Inflammatory macrophage (primary cell): Measurements from ENCODE around the gene DPEP2.
"Not testable (repeated sequence)": the region's sequence is repeated elsewhere in the genome, so short reads cannot be mapped to it uniquely, and the experiment has no call there.

Experiments
- DNase-seq, 2 donors: peaks; one replicate each; pipeline ENCODE4 v3.0.0-alpha.2; 2020 to 2022

The DPEP2 gene

DNA sequence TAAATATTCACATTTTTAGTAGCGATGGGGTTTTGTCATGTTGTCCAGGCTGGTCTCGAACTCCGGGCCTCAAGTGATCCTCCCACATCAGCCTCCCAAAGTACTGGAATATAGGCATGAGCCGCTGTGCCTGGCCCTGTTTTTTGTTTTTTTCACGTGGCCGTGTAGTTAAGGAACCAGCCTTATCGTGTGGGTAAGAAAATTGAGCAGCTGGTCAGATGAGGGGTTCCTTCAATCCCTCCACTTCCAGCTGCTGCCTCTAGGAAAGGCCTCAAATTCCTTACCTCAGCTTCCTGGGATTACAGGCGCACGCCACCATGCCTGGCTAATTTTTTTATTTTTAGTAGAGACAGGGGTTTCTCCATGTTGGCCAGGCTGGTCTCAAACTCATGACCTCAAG is 5.9 kb upstream of the DPEP2 start:
- peak; percentile 41 to 66 for DNase-seq

- no peak for DNase-seq
Observed at GRCh38 chr16:68003031-68003430, 3.7 kb upstream of the DPEP2 start.

DNA sequence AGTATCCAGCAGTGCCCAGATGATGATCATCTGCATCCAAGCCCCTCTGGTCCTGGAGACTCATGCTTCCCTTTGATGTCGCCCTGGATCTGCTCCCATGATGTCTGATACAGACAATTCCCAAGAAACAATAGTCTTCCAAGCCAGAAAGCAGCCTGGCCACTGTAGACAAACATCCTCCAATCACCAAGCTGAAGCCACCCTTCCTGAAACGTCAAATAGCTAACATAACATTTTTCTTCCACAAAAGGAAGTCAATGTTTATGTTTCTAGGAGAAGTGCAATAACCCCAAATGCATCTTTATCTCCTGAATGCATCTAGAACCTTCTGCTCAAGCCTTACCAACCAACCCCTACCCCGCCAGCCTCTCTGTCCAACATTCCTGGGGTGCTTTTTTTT is 1.2 kb upstream of the DPEP2 start:
- DNase-seq = peak; percentile 56 to 60

DNA sequence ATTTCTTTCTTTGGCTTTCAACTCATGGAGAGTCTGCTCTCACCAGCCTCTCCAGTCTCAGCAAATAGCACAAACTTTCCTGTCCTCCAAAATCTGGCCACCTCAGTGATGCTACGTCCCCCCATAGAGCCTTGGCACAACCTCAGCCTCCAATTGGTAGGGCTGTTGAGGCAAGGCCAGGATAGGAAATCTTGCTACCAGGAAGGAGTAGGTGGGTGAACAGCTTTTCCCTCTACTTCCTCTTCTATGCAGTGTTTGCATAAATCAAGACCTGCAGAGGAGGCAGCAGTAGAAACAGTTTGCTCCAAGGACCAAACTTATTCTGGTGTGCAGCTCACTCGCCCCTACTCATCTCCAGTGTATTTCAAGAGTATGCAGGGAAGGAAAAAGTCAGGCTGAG is 701 bp upstream of the DPEP2 start:
- DNase-seq = peak; percentile 80 to 86

DNA sequence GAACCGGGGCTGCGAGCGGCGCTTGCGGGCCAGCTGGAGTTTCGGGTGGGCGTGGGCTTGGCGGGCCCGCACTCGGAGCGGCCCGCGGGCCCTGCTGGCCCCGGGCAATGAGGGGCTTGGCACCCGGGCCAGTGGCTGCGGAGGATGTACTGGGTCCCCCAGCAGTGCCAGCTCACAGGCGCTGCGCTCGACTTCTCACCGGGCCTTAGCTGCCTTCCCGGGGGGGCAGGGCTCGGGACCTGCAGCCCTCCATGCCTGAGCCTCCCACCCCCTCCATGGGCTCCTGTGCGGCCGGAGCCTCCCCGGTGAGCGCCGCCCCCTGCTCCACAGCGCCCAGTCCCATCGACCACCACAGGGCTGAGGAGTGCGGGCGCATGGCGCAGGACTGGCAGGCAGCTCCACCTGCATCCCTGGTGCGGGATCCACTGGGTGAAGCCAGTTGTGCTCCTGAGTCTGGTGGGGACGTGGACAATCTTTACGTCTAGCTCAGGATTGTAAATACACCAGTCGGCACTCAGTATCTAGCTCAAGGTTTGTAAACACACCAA is 979 bp downstream of the DPEP2 start:
- not testable (repeated sequence) for DNase-seq

DNA sequence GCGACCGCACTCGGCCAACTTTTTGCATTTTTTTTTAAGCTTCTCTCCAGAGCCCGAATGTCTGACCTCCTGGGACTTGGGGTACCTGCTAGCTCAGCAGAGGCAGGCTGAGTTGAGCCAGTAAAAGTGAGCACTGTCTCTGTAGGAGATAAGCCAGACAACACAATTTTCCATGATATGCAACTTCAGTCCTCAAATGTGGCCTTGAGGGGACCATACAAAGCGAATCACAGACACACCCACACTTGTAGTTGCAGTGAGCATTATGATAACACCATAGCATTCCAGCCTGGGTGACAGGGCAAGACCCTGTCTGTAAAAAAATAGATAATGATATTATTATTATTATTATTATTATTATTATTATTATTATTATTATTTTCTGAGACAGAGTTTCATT is 2.6 kb downstream of the DPEP2 start:
- DNase-seq = no peak

GRCh38 chr16:67995423-67995822 is 3.9 kb downstream of the DPEP2 start:
- DNase-seq = peak; percentile 74 to 79

- not testable (repeated sequence) for DNase-seq
Observed at GRCh38 chr16:67994040-67994408, 5.3 kb downstream of the DPEP2 start.

DNA sequence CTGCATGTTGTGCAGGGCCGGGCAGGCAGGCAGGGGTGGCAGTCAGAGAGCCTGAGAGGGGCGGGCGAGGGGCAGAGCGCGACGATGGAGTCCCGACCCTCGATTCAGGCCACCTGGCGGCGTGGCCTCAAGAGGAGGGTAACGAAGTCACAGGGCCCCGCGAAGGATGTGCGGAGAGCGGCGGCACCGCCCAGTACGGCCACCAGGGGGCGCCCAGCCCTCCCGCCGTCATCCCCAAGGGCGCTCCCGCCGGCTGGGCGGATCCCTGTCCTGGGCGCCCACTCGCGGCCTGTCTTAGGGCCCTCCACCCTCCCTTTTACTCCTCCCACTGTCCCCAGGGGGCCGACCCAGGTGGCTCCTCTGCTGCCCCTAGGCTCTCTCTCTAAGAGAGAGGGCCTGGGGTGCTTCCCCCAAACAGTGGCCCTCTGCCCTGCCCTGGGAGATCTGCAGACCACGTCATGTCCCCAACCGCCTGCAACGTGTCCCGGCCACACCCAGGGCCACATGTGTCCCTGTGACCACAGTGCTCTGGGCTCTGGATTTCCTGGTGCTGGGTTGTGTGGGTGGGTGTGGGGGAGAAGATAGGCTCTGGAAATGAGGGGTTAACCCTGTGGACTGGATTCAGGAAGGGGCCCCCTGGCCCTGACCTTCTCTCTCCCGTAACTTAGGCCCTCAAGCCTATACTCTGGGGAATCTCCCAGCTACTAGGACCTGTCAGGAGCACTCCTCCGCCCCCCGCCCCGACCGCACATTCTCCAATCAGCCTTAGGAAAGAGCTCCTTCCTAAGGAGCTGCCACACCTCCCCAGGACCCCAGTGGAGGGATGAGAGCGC is 5.9 kb downstream of the DPEP2 start:
- DNase-seq = peak; percentile 89 to 94

- DNase-seq = no peak
Observed at GRCh38 chr16:67992661-67993206, 6.5 kb downstream of the DPEP2 start.

DNA sequence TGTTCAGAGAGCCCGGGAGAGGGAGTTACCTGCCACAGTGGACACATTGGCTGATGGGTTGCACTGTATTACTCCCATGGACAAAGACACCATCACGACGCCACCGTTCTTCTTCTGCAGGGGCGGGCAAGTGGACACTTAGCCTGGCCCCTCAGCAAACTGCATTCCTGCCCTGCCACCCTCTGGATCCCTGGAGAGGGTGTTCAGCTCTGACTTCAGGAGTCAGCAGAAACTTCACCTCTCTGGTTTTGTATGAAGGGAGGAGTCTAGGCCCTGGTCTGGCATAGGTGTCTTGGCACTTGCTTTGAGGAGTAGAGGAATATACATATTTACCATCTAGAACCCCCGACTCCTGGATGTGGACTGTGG is 9.3 kb downstream of the DPEP2 start:
- DNase-seq = no peak

DNA sequence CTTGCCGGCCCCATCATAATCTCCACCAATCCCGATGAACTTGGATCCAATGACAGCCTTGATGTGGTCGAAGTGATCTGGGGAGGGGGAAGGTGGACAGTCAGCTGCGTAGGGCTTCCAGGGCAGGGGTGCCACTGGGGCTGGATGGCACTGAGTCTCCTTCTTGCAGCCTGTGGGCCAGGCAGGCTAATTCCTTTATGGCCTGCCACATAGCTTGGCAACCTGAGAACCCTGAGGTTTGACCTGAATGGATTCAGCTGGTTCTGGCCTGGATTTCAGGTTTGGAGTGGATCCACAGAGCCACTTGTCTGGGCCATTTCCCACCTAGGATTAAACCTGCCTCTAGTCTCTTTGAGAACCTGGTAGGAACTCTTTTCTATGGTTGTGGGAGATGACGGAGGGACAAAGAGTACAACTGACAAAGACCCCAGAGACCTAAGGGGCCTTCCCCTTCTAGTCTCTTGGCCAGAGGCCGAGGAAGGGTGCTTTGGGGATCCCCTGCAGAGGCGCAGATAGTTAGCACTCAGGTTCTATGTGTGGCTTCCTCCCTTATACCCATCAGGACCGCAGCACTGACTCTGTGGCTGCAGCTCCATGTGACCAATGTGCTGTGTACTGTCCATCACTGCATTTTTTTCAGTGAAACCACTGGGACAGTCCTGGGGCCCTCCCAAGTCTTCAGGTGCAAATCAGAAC is 9.8 kb downstream of the DPEP2 start:
- no peak for DNase-seq

GRCh38 chr16:67988675-67989074 is 10.6 kb downstream of the DPEP2 start:
- DNase-seq = no peak

DNA sequence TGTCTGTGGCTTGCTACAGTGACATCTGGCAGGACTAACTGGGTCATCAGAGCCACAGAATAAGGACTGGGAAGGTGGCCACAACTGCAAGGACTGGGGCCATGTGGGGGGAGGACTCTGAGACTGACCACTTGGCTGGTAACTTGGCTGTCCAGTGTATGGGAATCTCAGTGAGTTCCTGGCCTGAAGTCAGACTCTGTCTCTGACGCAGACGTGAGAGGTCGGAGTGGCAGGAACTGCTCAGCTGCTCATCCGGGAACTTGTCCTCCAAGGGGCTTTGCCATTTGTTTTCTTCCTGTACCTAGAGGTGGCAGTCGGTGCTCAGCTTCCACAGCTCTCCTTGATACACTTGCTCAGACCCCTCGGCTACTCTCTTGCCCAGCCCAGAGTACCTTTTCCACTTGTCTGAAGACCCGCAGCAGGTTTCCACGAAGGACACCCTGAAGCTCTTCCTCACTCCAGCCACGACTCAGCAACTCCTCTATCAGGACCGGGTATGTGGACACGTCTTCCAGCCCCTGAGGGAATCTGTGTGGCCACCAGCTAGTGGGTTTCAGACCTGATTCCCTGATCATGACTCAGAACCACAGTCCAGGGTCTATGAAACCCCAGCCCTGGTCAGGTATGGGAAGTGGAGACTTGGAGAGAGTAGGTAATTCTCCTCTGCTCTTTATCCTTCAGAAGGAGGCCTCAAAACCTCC is 11.7 kb downstream of the DPEP2 start:
- DNase-seq = no peak

DNA sequence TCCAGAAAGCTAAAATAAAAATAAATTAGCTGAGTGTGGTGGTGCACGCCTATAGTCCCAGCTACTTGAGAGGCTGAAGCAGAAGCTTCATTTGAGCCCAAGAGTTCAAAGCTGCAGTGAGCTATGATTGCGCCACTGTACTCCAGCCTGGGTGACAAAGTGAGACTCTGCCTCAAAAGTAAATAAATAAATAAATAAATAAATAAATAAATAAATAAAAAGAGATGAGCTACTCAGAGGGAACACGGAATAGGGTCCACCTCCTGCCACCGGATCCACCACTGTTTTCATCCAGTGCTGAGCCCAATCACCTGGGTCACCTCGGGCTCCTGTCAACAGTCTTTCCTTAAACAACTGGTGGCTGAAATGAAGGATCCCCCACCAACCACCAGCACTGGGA is 12.3 kb downstream of the DPEP2 start:
- no peak for DNase-seq

GRCh38 chr16:67982011-67982696 is 17.1 kb downstream of the DPEP2 start:
- no peak for DNase-seq

DNA sequence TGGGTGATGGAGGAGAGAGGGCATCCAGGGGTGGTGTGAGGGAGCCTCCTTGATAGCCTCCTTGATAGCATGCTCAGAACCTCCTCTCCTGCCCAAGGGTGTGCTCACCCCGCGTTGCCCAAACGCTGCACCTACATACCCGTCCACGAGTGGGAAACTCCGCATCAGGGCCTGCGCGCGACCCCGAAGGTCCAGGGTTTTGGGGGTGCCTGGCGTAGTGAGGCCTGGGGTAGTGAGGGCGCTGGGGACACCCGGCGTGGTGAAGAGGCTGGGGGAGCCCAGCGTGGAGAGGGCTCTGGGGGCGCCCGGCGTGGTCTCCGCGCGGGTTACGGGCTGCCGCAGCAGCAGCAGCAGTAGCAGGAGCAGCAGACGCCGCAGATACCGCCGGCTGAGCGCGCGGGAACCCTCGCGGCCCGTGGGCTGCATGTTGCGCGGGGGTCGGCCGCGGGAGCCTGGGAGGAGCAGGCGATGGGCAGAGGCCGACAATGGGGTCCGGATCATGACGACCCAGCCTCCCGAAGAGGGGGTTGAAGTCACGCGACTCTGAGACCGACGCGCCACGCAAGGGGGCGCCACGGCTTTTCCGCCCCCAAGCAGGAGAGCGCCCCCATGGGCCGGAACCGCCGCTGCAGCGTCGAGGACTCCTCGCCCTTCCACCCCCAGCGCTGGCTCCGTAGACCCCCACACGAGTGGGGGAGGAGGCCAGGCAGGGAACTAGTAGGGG is 19.2 kb downstream of the DPEP2 start, which contains the start of gene DPEP3:
TSS of gene DPEP3 (minus strand) at position 545 of the 724 bp plus-strand sequence. CDS start at position 426, 119 bp downstream.
- DNase-seq = no peak

GRCh38 chr16:67977469-67978227 is 21.6 kb downstream of the DPEP2 start:
- no peak for DNase-seq

- no peak for DNase-seq
Observed at GRCh38 chr16:67977005-67977404, 22.3 kb downstream of the DPEP2 start.

DNA sequence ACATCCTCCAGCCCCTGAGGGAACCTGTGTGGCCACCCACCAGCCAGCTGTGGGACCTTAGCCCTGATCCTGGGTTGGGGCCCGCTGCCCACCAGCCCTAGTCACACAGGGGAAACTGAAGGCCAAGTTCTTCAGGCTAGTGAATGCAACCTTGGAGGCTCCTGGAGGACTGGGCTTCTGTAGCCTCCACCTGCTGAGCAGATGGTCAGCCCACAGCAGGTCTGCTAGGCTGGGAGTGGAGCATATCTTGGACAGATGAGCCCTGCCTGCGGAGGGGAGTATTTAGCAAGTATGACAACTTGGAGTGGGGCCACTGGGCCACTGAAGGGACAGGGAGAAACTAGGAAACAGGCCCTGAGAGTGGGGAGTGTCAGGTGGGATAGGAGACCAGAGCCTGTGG is 23.1 kb downstream of the DPEP2 start:
- DNase-seq = no peak
